ENCODE measurements around the gene CCDC88C.
"Not testable (repeated sequence)": the region's sequence is repeated elsewhere in the genome, so short reads cannot be mapped to it uniquely, and the experiment has no call there.

CCDC88C gene

GRCh38 chr14:91264151-91265150 is 153.2 kb downstream of the CCDC88C start:
- no peak for DNase-seq

DNA sequence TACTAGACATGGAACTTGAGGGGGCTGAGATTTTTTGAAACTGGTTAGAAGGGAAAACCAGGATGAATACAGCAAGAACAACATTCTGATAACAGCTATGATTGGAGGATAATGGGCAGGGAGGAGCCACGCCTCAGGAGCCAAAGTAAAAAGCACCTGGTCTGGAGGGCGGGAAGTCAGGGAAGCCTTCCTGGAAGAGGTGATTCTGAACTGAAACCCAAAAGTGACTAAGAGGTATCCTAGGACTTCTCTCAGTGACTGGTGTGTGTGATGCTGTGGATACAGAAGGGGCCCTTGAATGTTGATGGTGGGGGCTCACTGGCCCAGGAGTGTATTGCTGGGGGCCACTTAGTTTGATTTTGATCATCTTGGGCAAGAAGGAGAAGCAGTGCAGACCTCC is 154.3 kb downstream of the CCDC88C start:
- no peak for DNase-seq

GRCh38 chr14:91261986-91262549 is 155.6 kb downstream of the CCDC88C start:
- DNase-seq, result no peak

- DNase-seq, result no peak
These were observed 156.5 kb downstream of the CCDC88C start for GRCh38 chr14:91261115-91261514.

- no peak for DNase-seq
These were observed 158.7 kb downstream of the CCDC88C start for GRCh38 chr14:91258876-91259275.

DNA sequence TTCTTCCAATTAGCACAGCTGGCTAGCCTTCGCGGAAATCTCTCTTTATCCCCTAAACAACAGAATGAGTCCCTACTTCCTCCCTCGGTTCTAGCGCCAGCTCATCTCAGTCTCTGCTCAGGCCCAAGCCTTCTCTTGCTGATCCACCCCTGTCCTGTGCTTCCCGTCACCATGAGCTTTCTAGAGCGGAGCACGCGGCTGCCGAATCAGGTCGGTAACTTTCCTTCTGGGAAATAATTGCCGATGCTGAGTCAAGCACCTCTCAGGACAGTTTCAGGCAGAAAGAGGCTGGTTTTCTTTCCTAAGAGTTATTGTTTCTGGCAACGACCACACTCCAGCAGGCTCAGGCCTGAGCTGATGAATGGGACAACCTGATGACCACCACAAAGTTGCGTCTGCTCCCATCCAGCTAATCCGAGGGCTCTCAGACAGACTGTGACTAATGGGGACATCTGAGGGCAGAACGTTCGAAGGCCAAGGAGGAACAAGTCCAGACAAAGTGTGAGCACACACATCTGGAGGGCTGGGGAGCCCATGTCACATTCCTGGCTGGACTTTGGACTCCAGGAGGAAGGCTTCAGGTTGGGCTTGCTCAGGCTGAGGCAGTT is 159.5 kb downstream of the CCDC88C start:
- no peak for DNase-seq

DNA sequence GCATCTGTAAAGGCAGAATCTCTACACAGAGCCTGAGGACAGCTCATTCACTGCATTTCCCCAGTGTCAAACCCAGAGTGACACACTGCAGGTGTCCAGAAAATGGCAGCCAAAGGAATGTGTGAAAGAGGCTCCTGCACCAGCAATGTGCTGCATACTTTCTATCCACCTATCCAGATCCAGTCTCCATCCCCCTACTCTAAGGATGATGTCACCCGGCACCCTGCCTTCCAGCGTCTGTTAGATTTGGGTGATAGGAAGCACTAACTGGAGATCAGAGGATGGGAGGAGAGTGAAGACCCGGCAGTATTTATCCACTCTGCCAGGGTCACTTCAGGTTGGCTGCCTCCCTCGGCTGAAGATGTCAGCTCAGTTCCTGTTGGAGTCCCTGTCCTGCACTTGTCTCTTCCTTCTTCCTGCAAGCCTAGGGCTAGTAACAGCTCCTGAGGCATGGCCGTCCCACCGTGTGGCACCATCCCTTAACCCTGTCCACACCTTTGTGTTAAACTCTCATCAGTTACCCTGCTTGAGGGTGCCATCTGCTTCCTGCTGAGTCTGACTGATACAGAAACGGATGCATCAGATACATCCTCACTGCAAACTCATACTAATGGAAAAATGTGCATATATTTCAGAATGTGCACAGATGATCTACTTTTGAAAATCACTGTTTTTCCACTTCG is 160.2 kb downstream of the CCDC88C start:
- no peak for DNase-seq

- DNase-seq, result no peak
These were observed 161.0 kb downstream of the CCDC88C start for GRCh38 chr14:91256661-91257060.

GRCh38 chr14:91255026-91255695 is 162.5 kb downstream of the CCDC88C start:
- no peak for DNase-seq

GRCh38 chr14:91254461-91254860 is 163.2 kb downstream of the CCDC88C start:
- no peak for DNase-seq

DNA sequence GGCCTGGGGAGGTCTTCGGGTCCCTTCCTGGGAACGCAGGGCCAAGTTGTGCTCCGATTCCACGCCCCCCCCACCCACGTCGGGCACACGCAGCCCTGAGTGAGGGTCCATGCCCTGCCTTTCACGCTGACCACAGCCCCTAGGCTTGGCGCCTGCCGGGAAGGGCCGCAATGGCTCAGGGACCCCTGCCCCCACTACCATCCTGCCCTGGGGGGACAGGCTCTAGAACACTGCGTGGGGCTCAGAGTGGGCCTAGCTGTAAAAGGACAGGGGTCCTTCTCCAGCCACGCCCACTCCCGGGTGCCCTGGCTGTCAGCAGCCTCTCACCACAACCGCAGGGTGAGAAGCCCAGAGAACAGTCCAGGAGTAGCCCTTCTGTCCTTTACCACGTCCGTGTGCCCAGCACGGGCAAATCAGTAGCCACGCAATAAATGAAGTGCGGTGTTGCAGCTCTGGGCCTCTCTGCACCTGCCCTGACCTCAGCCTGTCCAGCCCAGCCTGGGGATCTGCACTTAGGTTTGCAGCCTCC is 163.8 kb downstream of the CCDC88C start:
- no peak for DNase-seq

DNA sequence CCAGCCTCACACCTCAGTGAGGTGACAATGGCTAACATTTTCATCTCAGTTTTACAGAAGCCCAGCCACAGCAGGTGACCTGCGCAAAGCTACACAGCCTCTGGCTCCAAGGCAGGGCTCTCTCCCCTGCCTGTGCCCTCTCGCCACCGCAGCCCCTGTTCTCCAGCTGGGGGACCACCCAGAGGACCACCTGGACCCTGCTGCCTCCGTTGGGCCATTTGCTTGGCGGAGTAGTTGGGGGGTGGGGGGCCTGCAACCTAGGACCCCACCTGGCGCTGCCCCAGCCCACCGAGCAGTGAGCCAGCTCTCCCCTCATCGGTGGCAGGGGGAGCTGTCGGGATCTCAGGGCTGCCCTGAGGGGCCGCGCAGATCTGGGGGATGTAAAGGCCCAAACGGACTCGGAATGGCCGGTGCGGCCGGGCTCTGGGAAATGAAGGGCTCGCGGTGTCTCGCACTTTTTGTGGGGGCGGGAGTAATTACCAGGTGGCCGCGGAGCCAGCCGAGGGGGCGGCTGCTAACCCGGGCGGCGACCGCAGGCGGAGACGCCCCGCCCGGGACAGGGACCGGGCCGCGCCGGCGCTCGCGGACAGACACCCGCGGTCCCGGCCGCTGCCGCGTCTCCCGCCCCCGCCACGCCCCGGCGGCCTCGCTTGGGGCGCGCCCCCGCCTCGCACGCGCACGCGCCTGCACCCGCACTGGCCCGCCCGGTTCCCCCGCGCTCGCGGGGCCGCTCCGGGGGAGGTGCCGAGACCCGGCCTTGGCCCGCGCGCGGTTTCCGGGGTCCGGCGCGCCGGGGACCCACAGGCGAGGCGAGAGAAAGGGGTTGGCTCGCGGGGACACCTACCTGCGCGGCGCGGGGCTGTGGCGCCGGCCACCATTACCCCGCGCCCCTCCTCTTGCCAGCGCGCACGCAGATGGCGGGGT is 164.5 kb downstream of the CCDC88C start:
- DNase-seq, result no peak

- DNase-seq, result peak; percentile 51
These were observed 166.7 kb downstream of the CCDC88C start for GRCh38 chr14:91250912-91251311.

GRCh38 chr14:91249841-91250616 is 167.6 kb downstream of the CCDC88C start:
- DNase-seq, result no peak

DNA sequence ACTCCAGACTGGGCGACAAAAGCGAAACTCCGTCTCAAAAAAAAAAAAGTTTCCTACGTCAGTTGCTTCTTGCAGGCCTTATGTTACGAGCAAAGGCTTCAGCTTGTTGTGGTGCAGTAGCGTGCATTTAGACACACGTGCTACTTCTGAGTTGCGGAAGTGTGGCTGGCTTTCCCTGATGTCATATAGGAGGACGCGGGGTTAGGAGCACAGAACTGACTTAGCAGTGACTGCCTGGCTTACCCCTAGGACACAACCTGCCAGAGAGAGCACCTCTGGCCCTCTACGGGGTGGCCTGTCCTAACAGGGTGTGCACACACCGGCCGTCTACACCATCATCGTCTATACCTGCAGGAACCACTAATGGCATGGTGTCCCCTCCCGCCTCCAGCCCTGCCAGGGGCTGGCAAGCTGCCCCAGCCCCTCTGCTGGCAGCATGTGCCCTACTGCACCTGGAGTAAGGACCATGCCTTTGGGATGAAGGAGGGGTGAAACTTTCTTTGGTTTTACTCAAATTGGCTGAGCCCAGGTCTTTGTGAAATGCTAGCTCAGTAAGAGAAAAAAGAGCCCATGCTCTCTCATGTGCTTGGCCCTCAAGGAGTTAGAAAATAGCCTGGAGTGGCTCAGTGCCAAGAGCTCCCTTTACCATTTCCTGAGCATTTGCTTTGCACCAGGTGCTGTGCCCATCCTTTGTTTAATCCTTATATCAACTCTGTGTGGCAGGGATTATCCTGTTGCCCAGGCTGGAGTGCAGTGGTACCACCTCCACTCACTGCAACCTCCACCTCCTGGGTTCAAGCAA is 171.4 kb downstream of the CCDC88C start:
- DNase-seq, result no peak

GRCh38 chr14:91245616-91246015 is 172.0 kb downstream of the CCDC88C start:
- DNase-seq, result not testable (repeated sequence)

- no peak for DNase-seq
These were observed 172.6 kb downstream of the CCDC88C start for GRCh38 chr14:91245029-91245428.

GRCh38 chr14:91244501-91244901 is 173.1 kb downstream of the CCDC88C start, which contains the start of gene GPR68:
Gene GPR68 (minus strand): TSS chr14:91244704. CDS start chr14:91235050, 9,654 bp downstream.
- DNase-seq, result peak; percentile 71

GRCh38 chr14:91243074-91243471 is 174.5 kb downstream of the CCDC88C start:
- DNase-seq, result no peak
